ENCODE results near the gene LRTM1. TPM values are rescaled to one million over a fixed set of nuclear protein-coding genes. Genes with fewer than 3 reads are reported as not detected.

The LRTM1 gene
- total and polyA plus RNA-seq, 2 of the 13 experiments (the other 11 are each of a cell fraction or from before 2014, with no cell fraction given) = not detected

- CTCF ChIA-PET (ENCODE audit: low intra/inter-chr PET ratio, low total read pairs) = no interaction called here
- 3% methylated on average over 5 of the region's 7 CpGs for WGBS (ENCODE audit: low lambda C conversion rate)
- H4K20me1 ChIP-seq (ENCODE audit: insufficient read depth, low read length) = no peaks in the 10 kb centered on the region
- no peaks in the 10 kb centered on the region for H3K9me3 ChIP-seq (ENCODE audit: low read length)
- no peaks in the 10 kb centered on the region for H3K79me2 ChIP-seq (ENCODE audit: insufficient read depth, low read length)
- no peak overlapping the region for H2AFZ ChIP-seq (ENCODE audit: low read length)
- no peak for DNase-seq (ENCODE audit: low spot score)
- no peak overlapping the region for H3K4me3 ChIP-seq (replicated peaks in 1 of 3; ENCODE audit: insufficient read depth in 1 of 3, low read depth in 2 of 3, low read length in 3 of 3)
- H3K27ac ChIP-seq (ENCODE audit: extremely low read length, insufficient read depth, low read length) = no peak overlapping the region
- TF ChIP-seq MIXL1 (CRISPR knock-in tag; IDR thresholded peaks at IDR 0.05) (no peak), HOXA7 (CRISPR knock-in tag; IDR thresholded peaks at IDR 0.05) (no peak), ZNF567 (CRISPR knock-in tag; IDR thresholded peaks at IDR 0.05; ENCODE audit: borderline replicate concordance) (no peak), NR2C2 (CRISPR knock-in tag; IDR thresholded peaks at IDR 0.05; ENCODE audit: borderline replicate concordance) (no peak), BRF2 (CRISPR knock-in tag; IDR thresholded peaks at IDR 0.05) (no peak), EEA1 (CRISPR knock-in tag; IDR thresholded peaks at IDR 0.05; ENCODE audit: borderline replicate concordance) (no peak), ZNF275 (CRISPR knock-in tag; IDR thresholded peaks at IDR 0.05; ENCODE audit: borderline replicate concordance) (no peak), HDAC2 (CRISPR knock-in tag; IDR thresholded peaks at IDR 0.05) (no peak), GATAD2A (CRISPR knock-in tag; IDR thresholded peaks at IDR 0.05) (no peak)
- no peaks in the 10 kb centered on the region; a peak in 1 of 5 replicates for H3K36me3 ChIP-seq (replicated peaks in 1 of 2; ENCODE audit: control insufficient read depth in 1 of 2, insufficient read depth in 2 of 2, low read length in 2 of 2)
- BruUV-seq (replicated peaks) = no TSS peak
- POLR2A ChIA-PET = no interaction called here
- H3K9ac ChIP-seq (ENCODE audit: insufficient read depth, low read depth, low read length) = no peak overlapping the region
- no peaks in the 10 kb centered on the region for H3K4me1 ChIP-seq (ENCODE audit: insufficient read depth, low read length)
- intact Hi-C loops (cut with micrococcal nuclease; ENCODE audit: unreplicated experiment) (no loop called here), in situ Hi-C loops (cut with HindIII; ENCODE audit: extremely low pct_ligation_motif_present, low pct_unique_long_range_greater_than_20kb) (no loop called here)
- no peak for ATAC-seq
- H3K4me2 ChIP-seq (ENCODE audit: low read depth, low read length) = no peak overlapping the region
- H3K27me3 ChIP-seq (ENCODE audit: control insufficient read depth in 1 of 2, insufficient read depth in 2 of 2, low read length in 2 of 2) = peaks cover 0 to 12% of the 10 kb centered on the region in 2 experiments; a peak in 2 of 5 replicates
- FAIRE-seq = no peak
Observed at GRCh38 chr3:54941690-54942362, 14.0 kb upstream of the LRTM1 start.

Data from HepG2 (cell line).